Left lung (tissue), 10 donors: ENCODE data around the gene ATG9A. TPM values are rescaled to one million over a fixed set of nuclear protein-coding genes. Genes with fewer than 3 reads are reported as not detected.

Experiments used
- ATAC-seq: fragments of 200-7000 bp; cut with Tn5 transposase; one replicate; pipeline ENCODE4 v1.9.1; 2020; ENCODE audit warnings: moderate library complexity
- DNase-seq, 4 donors: peaks; one replicate each; pipeline ENCODE4 v3.0.0-alpha.2; 2013 to 2020
- H3K27ac ChIP-seq, 2 donors: fragments of 200-600 bp; sonication (generic) in 1 of 2; one replicate each; pipeline versions ENCODE4 v1.5.0 to v1.8.0; 2020 to 2021
- H3K27me3 ChIP-seq, 2 donors: fragments of 200-600 bp; sonication (generic) in 1 of 2; one replicate each; pipeline versions ENCODE4 v1.5.0 to v1.8.0; 2020 to 2021
- H3K36me3 ChIP-seq, 2 donors: fragments of 200-600 bp; sonication (generic) in 1 of 2; one replicate each; pipeline versions ENCODE4 v1.5.0 to v1.8.0; 2020 to 2021
- H3K4me1 ChIP-seq, 2 donors: fragments of 200-600 bp; one replicate each; pipeline ENCODE4 v1.8.0; 2021
- H3K4me3 ChIP-seq, 2 donors: fragments of 200-600 bp; sonication (generic) in 1 of 2; one replicate each; pipeline versions ENCODE4 v1.5.0 to v1.8.0; 2020 to 2021; ENCODE audit warnings: mild to moderate bottlenecking in 1 of 2
- H3K9me3 ChIP-seq, 2 donors: fragments of 200-600 bp; sonication (generic) in 1 of 2; one replicate each; pipeline versions ENCODE4 v1.5.0 to v1.8.0; 2020 to 2021
- CTCF ChIP-seq, 2 donors: fragments of 200-600 bp; sonication (generic) in 1 of 2; IDR thresholded peaks; one replicate each; pipeline versions ENCODE4 v1.5.0 to v1.8.0; 2021; ENCODE audit warnings: antibody characterized with exemption in 2 of 2
- intact Hi-C, 2 donors: fragments of 100-400 bp; cut with DNase I; formaldehyde crosslinking; loops; one replicate each; pipeline versions ENCODE4 v1.11.2 to v1.14.2; 2022
- polyA plus RNA-seq, 6 donors: library from polyadenylated mRNA; unstranded; fragments of 120-200 nt; gene quantifications; one replicate each; pipeline ENCODE4 v1.2.1, GENCODE V29; 2013; ENCODE audit not compliant: insufficient read length in 6 of 6
- total RNA-seq, 2 donors: library from RNA; stranded (reverse); fragmentation: NEBNext Ultra II Directional; extraction: Animal tissue kit (Norgen Biotek cat#: 25700); gene quantifications; one replicate each; pipeline ENCODE4 v1.2.1, GENCODE V29; 2021
- donor health status: DM: no; HTN: yes; CAD: no.
- donor health status: DM: no; HTN: no; CAD: no.

Gene ATG9A
- total and polyA plus RNA-seq, 8 donors, result 43.1 to 58.9 (median 48.7) TPM

- H3K36me3 ChIP-seq, result peaks cover 0 to 64% of the 10 kb centered on the region in 2 donors
- no peak overlapping the region for H3K4me3 ChIP-seq
- H3K27me3 ChIP-seq, result no peaks in the 10 kb centered on the region
- no peak overlapping the region for H3K27ac ChIP-seq
- ATAC-seq, result no peak
- no peak for DNase-seq
- H3K9me3 ChIP-seq, result no peaks in the 10 kb centered on the region
- peaks cover 10 to 49% of the 10 kb centered on the region in 2 donors for H3K4me1 ChIP-seq
- no peak for TF ChIP-seq CTCF (IDR thresholded peaks at IDR 0.05)
- intact Hi-C loops, result no loop called here
These were observed 48.5 kb downstream of the ATG9A start for GRCh38 chr2:219180961-219181360.

GRCh38 chr2:219179601-219180465, 49.6 kb downstream of the ATG9A start:
- no peaks in the 10 kb centered on the region for H3K9me3 ChIP-seq
- peaks cover 18 to 60% of the 10 kb centered on the region in 2 donors for H3K4me1 ChIP-seq
- no peak overlapping the region for H3K4me3 ChIP-seq
- TF ChIP-seq CTCF (IDR thresholded peaks at IDR 0.05), result no peak
- DNase-seq (no peak), ATAC-seq (no peak)
- no peaks in the 10 kb centered on the region for H3K27me3 ChIP-seq
- intact Hi-C loops, result no loop called here
- H3K36me3 ChIP-seq, result peaks cover 0 to 58% of the 10 kb centered on the region in 2 donors
- no peak overlapping the region for H3K27ac ChIP-seq

GRCh38 chr2:219178377-219179175, 50.9 kb downstream of the ATG9A start:
- ATAC-seq, result peak; percentile 1
- intact Hi-C loops, result no loop called here
- peaks cover 18 to 66% of the 10 kb centered on the region in 2 donors for H3K4me1 ChIP-seq
- no peaks in the 10 kb centered on the region for H3K27me3 ChIP-seq
- no peak for TF ChIP-seq CTCF (IDR thresholded peaks at IDR 0.05)
- H3K9me3 ChIP-seq, result no peaks in the 10 kb centered on the region
- H3K27ac ChIP-seq, result peak overlapping the region; percentile 99 to 100
- peak overlapping the region; percentile 98 for H3K4me3 ChIP-seq
- peak in 2 of 4 donors; percentile 28 to 91 for DNase-seq
- peaks cover 0 to 58% of the 10 kb centered on the region in 2 donors for H3K36me3 ChIP-seq

- no peaks in the 10 kb centered on the region for H3K9me3 ChIP-seq
- peak; percentile 20 to 48 for TF ChIP-seq CTCF (IDR thresholded peaks at IDR 0.05)
- H3K4me1 ChIP-seq, result peaks cover 18 to 63% of the 10 kb centered on the region in 2 donors
- intact Hi-C loops, result no loop called here
- peak within 1 kb of the TSS; percentile 98 for H3K4me3 ChIP-seq
- peak within 1 kb of the TSS; percentile 99 to 100 for H3K27ac ChIP-seq
- no peaks in the 10 kb centered on the region for H3K27me3 ChIP-seq
- DNase-seq (peak; percentile 90 to 96 (median 93)), ATAC-seq (peak; percentile 86)
- H3K36me3 ChIP-seq, result peaks cover 0 to 58% of the 10 kb centered on the region in 2 donors
These were observed 51.7 kb downstream of the ATG9A start, which contains the start of gene RETREG2 for GRCh38 chr2:219177552-219178376. Gene RETREG2, plus strand, starts transcription at chr2:219178275. Its CDS starts 78 bp downstream, at chr2:219178353.
